Stimulated activated CD4-positive, alpha-beta T cell treated with anti-CD3 and anti-CD28 coated beads, Interleukin-2, amount 100 ng/mL, for 48 hours (primary cell): ENCODE measurements around the gene NPFFR1.
"Not testable (repeated sequence)": the region's sequence is repeated elsewhere in the genome, so short reads cannot be mapped to it uniquely, and the experiment has no call there.

ENCODE experiments used
- DNase-seq, 2 donors: peaks; one replicate each; pipeline ENCODE4 v3.0.0-alpha.2; 2020

Gene NPFFR1

DNA sequence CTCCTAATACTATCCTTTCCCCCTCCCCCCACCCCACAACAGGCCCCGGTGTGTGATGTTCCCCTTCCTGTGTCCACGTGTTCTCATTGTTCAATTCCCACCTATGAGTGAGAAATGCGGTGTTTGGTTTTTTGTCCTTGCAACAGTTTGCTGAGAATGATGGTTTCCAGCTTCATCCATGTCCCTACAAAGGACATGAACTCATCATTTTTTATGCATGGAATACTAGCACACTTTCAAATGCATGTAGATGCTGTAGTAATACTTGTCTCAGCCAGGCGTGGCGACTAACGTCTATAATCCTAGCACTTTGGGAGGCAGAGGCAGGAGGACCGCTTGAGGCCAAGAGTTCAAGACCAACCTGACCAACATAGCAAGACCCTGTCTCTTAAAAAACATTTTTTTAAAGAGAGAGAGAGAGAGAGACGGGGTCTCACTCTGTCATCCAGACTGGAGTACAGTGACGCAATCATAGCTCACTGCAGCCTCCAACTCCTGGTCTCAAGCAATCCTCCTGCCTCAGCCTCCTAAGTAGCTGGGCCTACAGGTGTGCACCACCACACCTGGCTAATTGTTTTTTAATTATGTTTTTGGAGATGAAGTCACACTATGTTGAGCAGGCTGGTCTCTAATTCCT is 60.9 kb downstream of the NPFFR1 start:
- not testable (repeated sequence) for DNase-seq

DNA sequence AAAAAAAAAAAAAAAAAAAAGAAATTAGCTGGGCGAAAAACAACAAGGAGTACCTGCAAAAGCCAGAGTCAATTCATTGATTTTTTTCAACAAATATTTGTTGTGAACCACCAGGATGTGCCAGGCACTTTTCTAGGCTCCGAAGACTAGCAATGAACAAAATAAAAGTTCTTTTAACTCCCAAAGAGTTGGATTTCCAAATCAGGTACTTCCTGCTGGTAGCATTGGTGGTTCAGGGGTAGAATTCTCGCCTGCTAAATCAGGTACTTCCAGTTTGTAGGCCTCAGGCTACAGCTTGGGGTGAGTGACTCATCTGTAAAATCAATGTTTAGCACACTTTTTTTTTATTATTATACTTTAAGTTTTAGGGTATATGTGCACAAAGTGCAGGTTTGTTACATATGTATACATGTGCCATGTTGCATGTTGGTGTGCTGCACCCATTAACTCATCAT is 61.4 kb downstream of the NPFFR1 start:
- no peak for DNase-seq

DNA sequence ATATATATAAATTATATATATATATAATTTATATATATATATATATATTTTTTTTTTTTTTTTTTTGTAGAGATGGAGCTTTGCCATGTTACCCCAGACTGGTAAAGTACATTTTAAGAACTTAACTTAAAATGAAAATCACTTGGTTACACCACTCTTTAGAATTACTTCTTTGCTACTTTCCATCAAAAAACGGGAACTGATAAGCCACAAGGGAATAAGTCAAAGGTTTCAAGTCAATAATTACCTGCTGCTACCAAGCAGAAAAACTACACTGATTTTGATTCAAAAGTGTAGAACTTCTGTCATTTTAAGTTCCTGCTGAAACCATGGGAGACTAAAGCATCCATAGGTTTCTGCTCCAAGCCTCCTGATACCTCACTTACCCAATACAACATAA is 62.8 kb downstream of the NPFFR1 start:
- DNase-seq: no peak

DNA sequence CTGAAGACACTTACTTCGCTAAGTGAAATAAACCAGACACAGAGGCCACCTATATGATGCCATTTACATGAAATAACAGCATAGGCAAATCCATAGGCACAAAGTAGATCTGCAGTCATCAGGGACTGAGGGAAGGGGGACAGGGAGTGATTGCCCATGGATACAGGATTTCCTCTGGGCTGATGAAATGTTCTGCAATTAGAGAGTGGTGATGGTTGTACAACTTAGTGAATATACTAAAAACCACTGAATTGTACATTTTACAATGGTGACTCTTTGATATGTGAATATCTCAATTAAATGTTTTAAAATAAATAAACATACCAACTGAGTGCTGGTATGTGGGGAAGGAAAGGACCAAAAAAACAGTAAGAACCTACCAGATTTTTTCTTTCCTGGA is 70.9 kb downstream of the NPFFR1 start:
- DNase-seq: no peak

DNA sequence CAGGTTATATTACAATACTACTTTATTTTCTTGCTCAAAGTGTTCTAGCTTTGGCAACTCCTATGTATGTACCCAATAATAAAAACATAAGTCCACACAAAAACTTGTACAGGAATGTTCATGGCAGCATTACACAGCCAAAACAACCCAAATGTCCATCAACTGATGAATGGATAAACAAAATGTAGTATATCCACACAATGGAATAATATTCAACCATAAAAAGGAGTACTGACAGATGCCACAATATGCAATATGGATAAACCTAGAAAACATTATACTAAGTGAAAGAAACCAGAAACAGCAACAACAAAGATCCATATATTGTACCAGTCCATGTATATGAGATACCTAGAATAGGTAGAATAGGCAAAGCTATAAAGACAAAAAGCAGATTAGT is 71.5 kb downstream of the NPFFR1 start:
- no peak for DNase-seq

DNA sequence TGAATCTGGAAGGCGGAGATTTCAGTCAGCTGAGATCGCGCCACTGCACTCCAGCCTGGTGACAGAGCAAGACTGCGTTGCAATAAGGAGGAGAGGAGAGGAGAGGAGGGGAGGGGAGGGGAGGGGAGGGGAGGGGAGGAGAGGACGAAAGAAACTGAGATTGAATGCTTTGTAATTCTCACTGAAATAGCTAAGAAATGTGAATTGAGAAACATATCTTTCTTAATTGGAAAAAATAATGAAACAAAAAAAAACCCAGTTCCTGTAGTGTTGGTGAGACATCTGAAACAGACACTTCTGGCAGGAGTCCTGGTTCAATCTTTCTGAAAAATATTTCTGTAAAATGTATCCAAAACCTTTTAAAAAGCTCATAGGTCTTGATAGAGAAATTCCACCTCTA is 77.0 kb downstream of the NPFFR1 start:
- DNase-seq: no peak

DNA sequence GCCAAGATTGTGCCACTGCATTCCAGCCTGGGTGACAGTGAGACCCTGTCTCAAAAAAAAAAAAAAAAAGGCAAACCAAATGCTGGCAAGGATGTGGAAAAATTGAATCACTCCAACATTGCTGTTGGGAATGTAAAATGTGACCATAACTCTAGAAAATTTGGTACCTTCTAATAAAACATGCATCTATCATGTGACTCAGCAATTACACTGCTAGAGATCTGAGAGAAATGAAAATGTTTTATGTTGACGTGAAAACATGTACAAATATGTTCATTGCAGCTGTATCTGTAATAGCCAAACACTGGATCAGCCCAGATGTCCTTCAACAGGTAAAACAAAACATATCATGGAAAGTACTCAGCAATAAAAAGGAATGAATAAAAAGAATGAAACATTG is 82.7 kb downstream of the NPFFR1 start:
- DNase-seq: no peak

DNA sequence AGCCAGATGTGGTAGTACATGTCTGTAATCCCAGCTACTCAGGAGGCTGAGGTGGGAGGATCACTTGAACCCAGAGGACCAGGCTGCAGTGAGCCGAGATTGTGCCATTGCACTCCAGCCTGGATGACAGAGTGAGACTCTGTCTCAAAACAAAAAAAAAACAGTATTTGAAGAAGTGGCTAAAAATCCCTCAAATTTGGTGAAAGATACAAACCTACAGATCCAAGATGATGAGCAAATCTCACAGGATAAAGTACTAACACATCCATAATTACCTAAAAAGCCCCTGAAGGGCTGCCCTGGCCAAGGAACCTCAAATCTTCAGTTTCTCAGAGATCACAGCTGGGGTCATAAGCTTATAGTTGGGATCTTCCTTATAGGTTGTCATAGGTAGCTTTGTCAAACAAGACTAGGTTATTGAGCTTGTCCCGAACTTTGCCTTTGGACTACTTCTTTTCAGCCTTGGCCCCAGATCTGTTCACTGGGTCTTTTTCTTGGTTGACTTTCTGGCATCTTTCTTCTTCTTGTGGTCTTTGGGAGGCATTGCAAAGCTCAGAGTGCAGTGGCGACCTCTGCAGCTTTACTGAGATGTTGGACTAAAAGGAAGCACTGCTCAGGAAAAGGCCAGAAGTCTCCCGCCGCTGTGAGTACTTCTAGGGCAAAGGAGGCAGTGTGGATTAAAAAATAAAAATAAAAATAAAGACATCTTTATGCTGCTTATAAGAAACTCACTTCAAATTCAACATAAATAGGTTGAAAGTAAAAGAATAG is 84.9 kb downstream of the NPFFR1 start:
- no peak for DNase-seq
